Bladder microvascular endothelial cell (primary cell): ENCODE measurements around the gene ZFP91. TPM values are rescaled to one million over a fixed set of nuclear protein-coding genes. Genes with fewer than 3 reads are reported as not detected.

Experiments
- total RNA-seq: library from RNA; depleted of rRNA; stranded (reverse); fragments of >200 nt; gene quantifications from 2 replicates; pipeline ENCODE4 v1.2.3, GENCODE V29; 2014

The ZFP91 gene, protein sequence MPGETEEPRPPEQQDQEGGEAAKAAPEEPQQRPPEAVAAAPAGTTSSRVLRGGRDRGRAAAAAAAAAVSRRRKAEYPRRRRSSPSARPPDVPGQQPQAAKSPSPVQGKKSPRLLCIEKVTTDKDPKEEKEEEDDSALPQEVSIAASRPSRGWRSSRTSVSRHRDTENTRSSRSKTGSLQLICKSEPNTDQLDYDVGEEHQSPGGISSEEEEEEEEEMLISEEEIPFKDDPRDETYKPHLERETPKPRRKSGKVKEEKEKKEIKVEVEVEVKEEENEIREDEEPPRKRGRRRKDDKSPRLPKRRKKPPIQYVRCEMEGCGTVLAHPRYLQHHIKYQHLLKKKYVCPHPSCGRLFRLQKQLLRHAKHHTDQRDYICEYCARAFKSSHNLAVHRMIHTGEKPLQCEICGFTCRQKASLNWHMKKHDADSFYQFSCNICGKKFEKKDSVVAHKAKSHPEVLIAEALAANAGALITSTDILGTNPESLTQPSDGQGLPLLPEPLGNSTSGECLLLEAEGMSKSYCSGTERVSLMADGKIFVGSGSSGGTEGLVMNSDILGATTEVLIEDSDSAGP
- total RNA-seq: 29.6 and 45.2 TPM in 2 replicates

DNA sequence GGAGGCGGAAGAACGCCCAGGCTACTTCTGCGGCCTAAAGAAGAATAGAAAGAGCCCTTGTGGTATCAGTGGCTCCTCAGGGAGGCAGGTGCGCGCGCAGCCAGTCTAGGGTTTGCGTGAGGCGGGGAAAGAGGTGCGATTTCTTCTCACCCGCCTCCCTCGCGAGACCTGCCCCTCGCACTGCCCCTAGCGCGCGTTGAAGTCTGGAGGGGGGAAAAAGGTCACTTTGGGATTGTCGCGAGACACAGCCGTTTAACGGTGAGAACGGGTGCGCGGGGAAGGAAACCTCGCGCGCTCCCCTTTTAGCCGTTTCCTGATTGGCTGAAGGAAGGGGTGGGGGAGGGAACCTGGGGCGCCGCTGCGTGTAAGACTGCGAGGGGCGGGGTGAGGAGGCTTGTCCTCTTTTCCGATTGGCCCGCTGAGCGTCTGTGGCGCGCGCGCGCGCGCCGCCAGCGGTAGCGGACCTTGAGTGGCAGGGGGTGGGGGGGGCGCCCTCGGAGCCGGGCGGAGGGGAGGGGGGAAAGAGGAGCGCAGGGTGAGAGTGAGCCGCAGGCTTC lies at the start of gene ZFP91:
Gene ZFP91, plus strand, starts transcription at position 429 of the 557 bp plus-strand sequence. CDS start 219 bp downstream, outside the sequence.

DNA sequence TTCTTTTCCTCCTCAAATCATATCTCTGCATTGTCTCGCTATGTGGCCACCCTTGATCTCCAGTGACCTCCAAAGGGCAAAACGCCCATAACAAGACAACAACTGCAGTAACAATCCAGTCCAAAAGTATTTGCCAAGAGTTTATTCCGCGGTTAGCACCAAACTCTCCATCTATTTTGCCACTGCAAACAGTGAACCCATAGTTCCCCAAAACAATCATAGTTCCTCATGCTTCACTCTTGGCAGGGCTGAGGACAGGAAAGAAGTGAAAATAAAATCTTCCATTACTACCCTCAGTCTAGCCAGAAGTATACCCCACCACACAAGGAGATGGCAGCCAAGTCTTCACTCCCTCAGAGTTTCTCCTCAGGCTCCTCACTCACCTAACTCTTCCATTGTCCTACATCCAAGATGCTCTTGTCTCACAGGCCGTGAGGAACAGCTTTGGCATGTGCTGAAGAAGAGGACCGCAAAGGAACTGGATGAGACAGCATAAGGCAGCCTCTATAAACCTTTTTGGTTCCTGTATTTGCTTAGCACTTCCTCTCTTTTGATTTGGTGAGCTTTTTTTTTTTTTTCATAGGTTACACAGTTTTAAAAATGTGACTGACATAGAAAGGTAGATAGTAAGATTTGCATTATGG lies 3.4 kb upstream of the ZFP91 start, which contains the start of gene LPXN:
Gene LPXN, minus strand, starts transcription at position 480 of the 644 bp plus-strand sequence. Its CDS starts 84 bp downstream, at position 396.

GRCh38 chr11:58622344-58622743 lies 43.5 kb downstream of the ZFP91 start, which contains the start of gene CNTF:
Gene CNTF, plus strand, starts transcription at chr11:58622665. Its CDS starts 88 bp downstream, at chr11:58622753.

Other genes with a start within 250 kb of the ZFP91 start
- not detected in 2 replicates for gene OR5B17, start 220.0 kb upstream of the ZFP91 start, total RNA-seq
- not detected in 2 replicates for gene OR5B3, start 172.2 kb upstream of the ZFP91 start, total RNA-seq
- not detected in 2 replicates for gene OR5B2, start 150.9 kb upstream of the ZFP91 start, total RNA-seq
- not detected in 2 replicates for gene OR5B12, start 136.8 kb upstream of the ZFP91 start, total RNA-seq
- not detected in 2 replicates for gene OR5B21, start 71.0 kb upstream of the ZFP91 start, total RNA-seq
- gene LPXN, start 3.2 kb upstream of the ZFP91 start, total RNA-seq: 1.9 and 3.7 TPM in 2 replicates
- gene CNTF, start 43.6 kb downstream of the ZFP91 start, total RNA-seq: 0.97 and 2.7 TPM in 2 replicates
- gene GLYAT, start 152.9 kb downstream of the ZFP91 start, total RNA-seq: not detected in 2 replicates